Stomach (tissue), 9 donors: ENCODE measurements around the gene THSD7B. TPM values are rescaled to one million over a fixed set of nuclear protein-coding genes. Genes with fewer than 3 reads are reported as not detected.

Experiments used
- DNase-seq, 2 donors: peaks; one replicate each; pipeline versions ENCODE4 v3.0.0 to v3.0.0-alpha.2; 2013 to 2019
- H3K27ac ChIP-seq, 5 donors: fragments of 200-600 bp in 4 of 5; sonication (generic) in 4 of 5; one replicate each; pipeline ENCODE4 v1.5.1; 2013 to 2019; ENCODE audit warnings: mild to moderate bottlenecking in 1 of 5, moderate library complexity in 1 of 5
- H3K27me3 ChIP-seq, 3 donors: fragments of 200-600 bp; sonication (generic); one replicate each; pipeline ENCODE4 v1.5.1; 2017 to 2019; ENCODE audit warnings: mixed run types in 1 of 3
- H3K36me3 ChIP-seq, 4 donors: fragments of 200-600 bp; sonication (generic); 1 replicate in 3 of 4; 2 replicates in 1 of 4; pipeline ENCODE4 v1.5.1; 2016 to 2019
- H3K4me1 ChIP-seq, 4 donors: fragments of 200-600 bp; sonication (generic); one replicate each; pipeline ENCODE4 v1.5.1; 2016 to 2019
- H3K4me3 ChIP-seq, 4 donors: fragments of 200-600 bp; sonication (generic) in 3 of 4; one replicate each; pipeline ENCODE4 v1.5.1; 2016 to 2019; ENCODE audit warnings: mild to moderate bottlenecking in 1 of 4
- H3K9me3 ChIP-seq, 4 donors: fragments of 200-600 bp; sonication (generic); one replicate each; pipeline ENCODE4 v1.5.1; 2016 to 2019
- EP300 ChIP-seq: sonication (generic); formaldehyde crosslinking; IDR thresholded peaks from one replicate; pipeline ENCODE4 v1.6.1; 2017; ENCODE audit warnings: antibody characterized with exemption
- POLR2A ChIP-seq, 4 donors: fragments of 450-650 bp; IDR thresholded peaks; one replicate each; pipeline ENCODE4 v1.6.1; 2016; ENCODE audit warnings: antibody characterized with exemption in 4 of 4, control low read depth in 2 of 4, mild to moderate bottlenecking in 1 of 4, moderate library complexity in 1 of 4
- POLR2AphosphoS5 ChIP-seq, 3 donors: sonication (generic); formaldehyde crosslinking; IDR thresholded peaks; one replicate each; pipeline ENCODE4 v1.6.1; 2016; ENCODE audit warnings: antibody characterized with exemption in 3 of 3
- WGBS, 5 donors: extraction: QIAGEN DNeasy Blood & Tissue Kit in 3 of 5; methylation state at CpG; one replicate each; pipeline versions ENCODE4 v1.1.5 to v1.1.7; 2013 to 2018; 5-methylcytosine and 5-hydroxymethylcytosine counted together
- intact Hi-C: fragments of 100-400 bp; cut with DNase I; formaldehyde crosslinking; loops from one replicate; pipeline ENCODE4 v1.15.1; 2023; ENCODE audit warnings: low total_unique reads
- polyA plus RNA-seq, 3 donors: library from polyadenylated mRNA; stranded (reverse); fragments of 200-250 nt; gene quantifications; one replicate each; pipeline ENCODE4 v1.2.3, GENCODE V29; 2013
- total RNA-seq, 5 donors: library from RNA; depleted of rRNA; stranded (reverse); fragments of >200 nt; gene quantifications; one replicate each; pipeline versions ENCODE4 v1.1.0 to v1.2.3, GENCODE V29; 2014 to 2016
- TF ChIP-seq, protein P1 (sequence below), 7 experiments: fragments of 450-650 bp in 4 of 7; fragments of 200-600 bp in 3 of 7; sonication (generic) in 3 of 7; IDR thresholded peaks; one replicate each; pipeline ENCODE4 v1.5.1; 2016 to 2019; ENCODE audit warnings: antibody characterized with exemption in 7 of 7, control low read depth in 2 of 7, mild to moderate bottlenecking in 1 of 7
- donor health status: healthy with polysubstance abuse.
- donor health status: Bipolar disorder and iron deficiency.
- donor health status: healthy.

THSD7B gene
- total and polyA plus RNA-seq, 8 donors, result 0.05 to 4.4 TPM; not detected in 6

- DNase-seq, result no peak
- Histone ChIP-seq H3K36me3 (no peaks in the 10 kb centered on the region), H3K4me1 (no peaks in the 10 kb centered on the region), H3K9me3 (peaks cover 0 to 34% (median 12%) of the 10 kb centered on the region in 4 donors), H3K27me3 (no peaks in the 10 kb centered on the region), H3K27ac (no peak overlapping the region), H3K4me3 (no peak overlapping the region)
- intact Hi-C loops, result no loop called here
- WGBS, 5 donors, result 83 to 94% (median 90%) methylated on average over 7 of the region's 7 CpGs
- TF ChIP-seq POLR2AphosphoS5 (IDR thresholded peaks at IDR 0.05), result no peak
- TF ChIP-seq, protein P1, sequence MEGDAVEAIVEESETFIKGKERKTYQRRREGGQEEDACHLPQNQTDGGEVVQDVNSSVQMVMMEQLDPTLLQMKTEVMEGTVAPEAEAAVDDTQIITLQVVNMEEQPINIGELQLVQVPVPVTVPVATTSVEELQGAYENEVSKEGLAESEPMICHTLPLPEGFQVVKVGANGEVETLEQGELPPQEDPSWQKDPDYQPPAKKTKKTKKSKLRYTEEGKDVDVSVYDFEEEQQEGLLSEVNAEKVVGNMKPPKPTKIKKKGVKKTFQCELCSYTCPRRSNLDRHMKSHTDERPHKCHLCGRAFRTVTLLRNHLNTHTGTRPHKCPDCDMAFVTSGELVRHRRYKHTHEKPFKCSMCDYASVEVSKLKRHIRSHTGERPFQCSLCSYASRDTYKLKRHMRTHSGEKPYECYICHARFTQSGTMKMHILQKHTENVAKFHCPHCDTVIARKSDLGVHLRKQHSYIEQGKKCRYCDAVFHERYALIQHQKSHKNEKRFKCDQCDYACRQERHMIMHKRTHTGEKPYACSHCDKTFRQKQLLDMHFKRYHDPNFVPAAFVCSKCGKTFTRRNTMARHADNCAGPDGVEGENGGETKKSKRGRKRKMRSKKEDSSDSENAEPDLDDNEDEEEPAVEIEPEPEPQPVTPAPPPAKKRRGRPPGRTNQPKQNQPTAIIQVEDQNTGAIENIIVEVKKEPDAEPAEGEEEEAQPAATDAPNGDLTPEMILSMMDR (IDR thresholded peaks at IDR 0.05), result no peak
- TF ChIP-seq POLR2A (IDR thresholded peaks at IDR 0.05), result no peak
- no peak for TF ChIP-seq EP300
These were observed 618.0 kb downstream of the THSD7B start for GRCh38 chr2:137383391-137383790.

GRCh38 chr2:137387044-137387443 lies 621.7 kb downstream of the THSD7B start:
- H3K27me3 ChIP-seq, result no peaks in the 10 kb centered on the region
- intact Hi-C loops, result no loop called here
- no peak overlapping the region for H3K27ac ChIP-seq
- H3K4me3 ChIP-seq, result no peak overlapping the region
- H3K9me3 ChIP-seq, result peaks cover 0 to 27% (median 12%) of the 10 kb centered on the region in 4 donors
- no peak for TF ChIP-seq EP300
- 52 to 71% (median 63%) methylated on average over 2 of the region's 2 CpGs for WGBS, 5 donors
- no peak for DNase-seq
- H3K4me1 ChIP-seq, result no peaks in the 10 kb centered on the region
- no peaks in the 10 kb centered on the region for H3K36me3 ChIP-seq

GRCh38 chr2:137405496-137405895 lies 640.2 kb downstream of the THSD7B start:
- WGBS, 5 donors, result 68 to 80% (median 79%) methylated on average over 7 of the region's 7 CpGs
- H3K36me3 ChIP-seq, result no peaks in the 10 kb centered on the region
- H3K4me1 ChIP-seq, result no peaks in the 10 kb centered on the region
- no peak overlapping the region for H3K4me3 ChIP-seq
- TF ChIP-seq, protein P1 (IDR thresholded peaks at IDR 0.05), result no peak
- peaks cover 0 to 3% (median 0%) of the 10 kb centered on the region in 4 donors for H3K9me3 ChIP-seq
- no peak overlapping the region for H3K27ac ChIP-seq
- intact Hi-C loops, result no loop called here
- no peak for DNase-seq
- no peaks in the 10 kb centered on the region for H3K27me3 ChIP-seq

- H3K9me3 ChIP-seq, result no peaks in the 10 kb centered on the region
- no peaks in the 10 kb centered on the region for H3K36me3 ChIP-seq
- H3K27me3 ChIP-seq, result no peaks in the 10 kb centered on the region
- DNase-seq, result no peak
- no peak overlapping the region for H3K27ac ChIP-seq
- H3K4me3 ChIP-seq, result no peak overlapping the region
- intact Hi-C loops, result no loop called here
- no peaks in the 10 kb centered on the region for H3K4me1 ChIP-seq
- TF ChIP-seq, protein P1 (IDR thresholded peaks at IDR 0.05), result no peak
- TF ChIP-seq POLR2AphosphoS5 (IDR thresholded peaks at IDR 0.05) (no peak), EP300 (no peak), POLR2A (IDR thresholded peaks at IDR 0.05) (no peak)
- 19 to 50% (median 33%) methylated on average over 5 of the region's 5 CpGs for WGBS, 5 donors
These were observed 646.2 kb downstream of the THSD7B start for GRCh38 chr2:137411585-137411984.

DNA sequence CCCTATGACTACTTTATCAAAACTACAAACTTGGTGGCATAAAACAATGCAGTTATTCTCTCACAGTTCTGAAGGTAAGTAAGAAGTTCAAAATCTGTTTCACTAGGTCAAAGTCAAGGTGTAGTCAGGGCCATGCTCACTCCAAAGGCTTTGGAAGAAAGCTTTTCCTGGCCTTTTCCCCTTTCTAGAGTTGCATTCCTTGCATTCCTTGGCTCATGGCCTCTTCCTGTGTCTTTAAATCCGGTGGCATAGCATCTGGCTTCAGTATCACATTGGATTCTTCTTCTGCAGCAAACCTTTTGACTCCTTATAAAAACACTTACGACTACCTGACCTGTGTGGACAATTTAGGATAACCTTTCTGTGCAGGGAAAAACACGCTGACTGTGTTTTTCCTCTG lies 655.4 kb downstream of the THSD7B start:
- H3K27ac ChIP-seq, result no peak overlapping the region
- intact Hi-C loops, result no loop called here
- H3K4me3 ChIP-seq, result no peak overlapping the region
- H3K4me1 ChIP-seq, result no peaks in the 10 kb centered on the region
- peaks cover 0 to 19% (median 0%) of the 10 kb centered on the region in 4 donors for H3K9me3 ChIP-seq
- no peaks in the 10 kb centered on the region for H3K36me3 ChIP-seq
- TF ChIP-seq EP300, result no peak
- no peak for TF ChIP-seq POLR2AphosphoS5 (IDR thresholded peaks at IDR 0.05)
- TF ChIP-seq, protein P1 (IDR thresholded peaks at IDR 0.05), result no peak
- no peak for TF ChIP-seq POLR2A (IDR thresholded peaks at IDR 0.05)
- 42 to 54% (median 47%) methylated on average over 3 of the region's 3 CpGs for WGBS, 5 donors
- DNase-seq, result no peak
- no peaks in the 10 kb centered on the region for H3K27me3 ChIP-seq
